HEK293 (cell line): Measurements from ENCODE around the gene PRKCA.

Experiments used
- CTCF ChIA-PET: fragments of 350-600 bp; formaldehyde crosslinking; extraction: SDS; loops from one replicate; lab custom pipeline; 2021; ENCODE audit warnings: antibody characterized with exemption; lab: Yijun Ruan, JAX
- POLR2A ChIA-PET: fragments of 300-600 bp; formaldehyde crosslinking; extraction: SDS; loops from one replicate; lab custom pipeline; 2020; ENCODE audit warnings: antibody characterized with exemption, inconsistent platforms; lab: Yijun Ruan, JAX
- H3K27ac ChIP-seq: fragments of 200-500 bp; sonication (Bioruptor generic); 2 replicates; pipeline ENCODE4 v1.5.1; 2014; ENCODE audit warnings: low read depth, low read length, control low read depth, inconsistent platforms; ENCODE audit errors: extremely low read depth
- H3K36me3 ChIP-seq, 2 experiments: fragments of 200-500 bp in 1 of 2; sonication (Bioruptor generic) in 1 of 2; 1 replicate in 1 of 2; 2 replicates in 1 of 2; pipeline ENCODE4 v1.5.1; 2014 to 2017; ENCODE audit warnings: inconsistent platforms in 2 of 2, low read length in 2 of 2; ENCODE audit not compliant: control insufficient read depth in 2 of 2, insufficient read depth in 1 of 2
- H3K4me1 ChIP-seq: fragments of 200-500 bp; sonication (Bioruptor generic); 2 replicates; pipeline ENCODE4 v1.5.1; 2014; ENCODE audit warnings: mild to moderate bottlenecking, low read length, inconsistent platforms; ENCODE audit not compliant: control insufficient read depth, insufficient read depth
- H3K4me3 ChIP-seq: 2 replicates; pipeline ENCODE4 v1.5.1; 2011; ENCODE audit warnings: low read depth, mild to moderate bottlenecking, control low read depth, low read length, moderate library complexity
- H3K9me3 ChIP-seq: fragments of 200-500 bp; sonication (Bioruptor generic); 2 replicates; pipeline ENCODE4 v1.5.1; 2014; ENCODE audit warnings: low read depth, low read length, inconsistent platforms; ENCODE audit not compliant: control insufficient read depth, insufficient read depth
- HIC1 ChIP-seq: fragments of 450-650 bp; formaldehyde crosslinking; IDR thresholded peaks from 2 replicates; pipeline ENCODE4 v1.5.1; 2016; ENCODE audit warnings: missing biosample characterization, missing genetic modification characterization
- IKZF3 ChIP-seq: fragments of 450-650 bp; IDR thresholded peaks from 2 replicates; pipeline ENCODE4 v1.5.0; 2018; ENCODE audit warnings: missing biosample characterization, mild to moderate bottlenecking, missing genetic modification characterization, moderate library complexity
- WT1 ChIP-seq: fragments of 450-650 bp; formaldehyde crosslinking; IDR thresholded peaks from 2 replicates; pipeline ENCODE4 v1.5.1; 2016; ENCODE audit warnings: missing biosample characterization, missing genetic modification characterization
- ZBTB1 ChIP-seq: fragments of 450-650 bp; formaldehyde crosslinking; IDR thresholded peaks from 2 replicates; pipeline ENCODE4 v1.5.1; 2016; ENCODE audit warnings: missing biosample characterization, missing genetic modification characterization
- ZBTB8A ChIP-seq: fragments of 450-650 bp; formaldehyde crosslinking; IDR thresholded peaks from 2 replicates; pipeline ENCODE4 v1.5.1; 2016; ENCODE audit warnings: missing biosample characterization, missing genetic modification characterization
- ZFP37 ChIP-seq: fragments of 450-650 bp; formaldehyde crosslinking; IDR thresholded peaks from 2 replicates; pipeline ENCODE4 v1.5.1; 2016; ENCODE audit warnings: missing biosample characterization, missing genetic modification characterization
- ZNF121 ChIP-seq: fragments of 450-650 bp; formaldehyde crosslinking; IDR thresholded peaks from 2 replicates; pipeline ENCODE4 v1.5.1; 2016; ENCODE audit warnings: missing biosample characterization, missing genetic modification characterization
- ZNF155 ChIP-seq: fragments of 450-650 bp; formaldehyde crosslinking; IDR thresholded peaks from 2 replicates; pipeline ENCODE4 v1.5.1; 2016; ENCODE audit warnings: missing biosample characterization, missing genetic modification characterization
- ZNF169 ChIP-seq: fragments of 450-650 bp; formaldehyde crosslinking; IDR thresholded peaks from 2 replicates; pipeline ENCODE4 v1.5.1; 2016; ENCODE audit warnings: missing biosample characterization, missing genetic modification characterization
- ZNF248 ChIP-seq: fragments of 450-650 bp; formaldehyde crosslinking; IDR thresholded peaks from 2 replicates; pipeline ENCODE4 v1.5.1; 2017; ENCODE audit warnings: missing biosample characterization, missing genetic modification characterization
- ZNF394 ChIP-seq: fragments of 450-650 bp; formaldehyde crosslinking; IDR thresholded peaks from 2 replicates; pipeline ENCODE4 v1.5.1; 2016; ENCODE audit warnings: missing biosample characterization, missing genetic modification characterization, mild to moderate bottlenecking, moderate library complexity, borderline replicate concordance
- ZNF555 ChIP-seq: fragments of 450-650 bp; formaldehyde crosslinking; conservative IDR thresholded peaks from 2 replicates; pipeline ENCODE4 v1.5.1; 2017; ENCODE audit warnings: missing biosample characterization, mild to moderate bottlenecking, missing genetic modification characterization, inconsistent platforms
- ZNF623 ChIP-seq: fragments of 450-650 bp; formaldehyde crosslinking; IDR thresholded peaks from 2 replicates; pipeline ENCODE4 v1.5.1; 2016; ENCODE audit warnings: missing biosample characterization, missing genetic modification characterization
- ZNF660 ChIP-seq: fragments of 450-650 bp; IDR thresholded peaks from 2 replicates; pipeline ENCODE4 v1.5.1; 2018; ENCODE audit warnings: missing biosample characterization, mild to moderate bottlenecking, missing genetic modification characterization
- ZNF670 ChIP-seq: fragments of 450-650 bp; formaldehyde crosslinking; IDR thresholded peaks from 2 replicates; pipeline ENCODE4 v1.5.1; 2016; ENCODE audit warnings: missing biosample characterization, missing genetic modification characterization, low read depth
- TF ChIP-seq, protein P1 (sequence below): fragments of 450-650 bp; formaldehyde crosslinking; IDR thresholded peaks from 2 replicates; pipeline ENCODE4 v1.5.1; 2016; ENCODE audit warnings: missing biosample characterization, missing genetic modification characterization
- TF ChIP-seq, protein P2 (sequence below): fragments of 450-650 bp; formaldehyde crosslinking; IDR thresholded peaks from 2 replicates; pipeline ENCODE4 v1.5.1; 2016; ENCODE audit warnings: missing biosample characterization, missing genetic modification characterization
- TF ChIP-seq, protein P3 (sequence below): fragments of 450-650 bp; formaldehyde crosslinking; IDR thresholded peaks from 2 replicates; pipeline ENCODE4 v1.5.1; 2016; ENCODE audit warnings: missing biosample characterization, missing genetic modification characterization
- TF ChIP-seq, protein P4 (sequence below): fragments of 450-650 bp; formaldehyde crosslinking; IDR thresholded peaks from 2 replicates; pipeline ENCODE4 v1.5.1; 2016; ENCODE audit warnings: missing biosample characterization, missing genetic modification characterization, low read depth

PRKCA gene

DNA sequence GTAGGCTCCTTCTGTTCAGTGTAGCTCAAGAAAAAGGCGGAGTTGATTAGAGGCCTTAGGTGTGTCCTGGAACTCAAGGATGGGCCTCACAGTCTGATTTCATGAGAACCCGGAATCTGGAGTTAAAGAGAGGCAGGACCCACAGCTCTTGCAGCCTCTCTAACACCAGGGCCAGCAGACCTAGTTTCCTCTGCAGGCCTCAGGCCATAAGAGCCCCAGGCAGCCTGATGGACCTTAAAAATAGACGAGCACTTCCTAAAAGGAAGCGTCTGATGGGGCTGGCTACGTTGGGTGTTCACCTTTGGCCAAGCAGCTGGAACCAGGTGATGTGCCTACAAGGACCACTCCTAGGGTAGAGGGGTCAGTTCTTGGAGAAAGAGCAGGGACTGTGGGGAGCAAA is 540.1 kb downstream of the PRKCA start:
- Histone ChIP-seq H3K4me3 (no peak overlapping the region), H3K9me3 (no peaks in the 10 kb centered on the region), H3K27ac (no peak overlapping the region), H3K36me3 (no peaks in the 10 kb centered on the region), H3K4me1 (no peaks in the 10 kb centered on the region)
- ChIA-PET CTCF (interaction anchor here (0.6 to 1.2 kb wide), 4 partner anchors 13 to 1592 kb away, joined by 3 to 4 read pairs (median 4); no protein-coding TSS in a partner anchor), POLR2A (no interaction called here)
- TF ChIP-seq ZBTB8A (no peak), HIC1 (tag by site-specific recombination) (no peak), ZNF248 (tag by site-specific recombination) (no peak), ZNF169 (tag by site-specific recombination) (no peak), WT1 (no peak), ZNF121 (tag by site-specific recombination) (no peak), ZFP37 (no peak)
- TF ChIP-seq, protein P1, sequence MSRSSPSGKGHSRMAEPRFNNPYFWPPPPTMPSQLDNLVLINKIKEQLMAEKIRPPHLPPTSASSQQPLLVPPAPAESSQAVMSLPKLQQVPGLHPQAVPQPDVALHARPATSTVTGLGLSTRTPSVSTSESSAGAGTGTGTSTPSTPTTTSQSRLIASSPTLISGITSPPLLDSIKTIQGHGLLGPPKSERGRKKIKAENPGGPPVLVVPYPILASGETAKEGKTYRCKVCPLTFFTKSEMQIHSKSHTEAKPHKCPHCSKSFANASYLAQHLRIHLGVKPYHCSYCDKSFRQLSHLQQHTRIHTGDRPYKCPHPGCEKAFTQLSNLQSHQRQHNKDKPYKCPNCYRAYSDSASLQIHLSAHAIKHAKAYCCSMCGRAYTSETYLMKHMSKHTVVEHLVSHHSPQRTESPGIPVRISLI (tag by site-specific recombination), result no peak
- TF ChIP-seq, protein P2, sequence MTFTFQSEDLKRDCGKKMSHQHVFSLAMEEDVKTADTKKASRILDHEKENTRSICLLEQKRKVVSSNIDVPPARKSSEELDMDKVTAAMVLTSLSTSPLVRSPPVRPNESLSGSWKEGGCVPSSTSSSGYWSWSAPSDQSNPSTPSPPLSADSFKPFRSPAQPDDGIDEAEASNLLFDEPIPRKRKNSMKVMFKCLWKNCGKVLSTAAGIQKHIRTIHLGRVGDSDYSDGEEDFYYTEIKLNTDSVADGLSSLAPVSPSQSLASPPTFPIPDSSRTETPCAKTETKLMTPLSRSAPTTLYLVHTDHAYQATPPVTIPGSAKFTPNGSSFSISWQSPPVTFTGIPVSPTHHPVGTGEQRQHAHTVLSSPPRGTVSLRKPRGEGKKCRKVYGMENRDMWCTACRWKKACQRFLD (tag by site-specific recombination), result no peak

GRCh38 chr17:66842959-66843358 is 540.5 kb downstream of the PRKCA start:
- no peak overlapping the region for H3K27ac ChIP-seq
- H3K4me3 ChIP-seq, result no peak overlapping the region
- TF ChIP-seq, protein P3, sequence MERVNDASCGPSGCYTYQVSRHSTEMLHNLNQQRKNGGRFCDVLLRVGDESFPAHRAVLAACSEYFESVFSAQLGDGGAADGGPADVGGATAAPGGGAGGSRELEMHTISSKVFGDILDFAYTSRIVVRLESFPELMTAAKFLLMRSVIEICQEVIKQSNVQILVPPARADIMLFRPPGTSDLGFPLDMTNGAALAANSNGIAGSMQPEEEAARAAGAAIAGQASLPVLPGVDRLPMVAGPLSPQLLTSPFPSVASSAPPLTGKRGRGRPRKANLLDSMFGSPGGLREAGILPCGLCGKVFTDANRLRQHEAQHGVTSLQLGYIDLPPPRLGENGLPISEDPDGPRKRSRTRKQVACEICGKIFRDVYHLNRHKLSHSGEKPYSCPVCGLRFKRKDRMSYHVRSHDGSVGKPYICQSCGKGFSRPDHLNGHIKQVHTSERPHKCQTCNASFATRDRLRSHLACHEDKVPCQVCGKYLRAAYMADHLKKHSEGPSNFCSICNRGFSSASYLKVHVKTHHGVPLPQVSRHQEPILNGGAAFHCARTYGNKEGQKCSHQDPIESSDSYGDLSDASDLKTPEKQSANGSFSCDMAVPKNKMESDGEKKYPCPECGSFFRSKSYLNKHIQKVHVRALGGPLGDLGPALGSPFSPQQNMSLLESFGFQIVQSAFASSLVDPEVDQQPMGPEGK (tag by site-specific recombination), result no peak
- TF ChIP-seq ZNF394 (tag by site-specific recombination) (no peak), ZNF670 (tag by site-specific recombination) (no peak), ZNF623 (tag by site-specific recombination) (no peak), ZNF660 (tag by site-specific recombination) (no peak), IKZF3 (tag by site-specific recombination) (no peak), ZBTB1 (tag by site-specific recombination) (no peak), ZNF155 (tag by site-specific recombination) (no peak), ZNF555 (tag by site-specific recombination) (no peak)
- TF ChIP-seq, protein P4, sequence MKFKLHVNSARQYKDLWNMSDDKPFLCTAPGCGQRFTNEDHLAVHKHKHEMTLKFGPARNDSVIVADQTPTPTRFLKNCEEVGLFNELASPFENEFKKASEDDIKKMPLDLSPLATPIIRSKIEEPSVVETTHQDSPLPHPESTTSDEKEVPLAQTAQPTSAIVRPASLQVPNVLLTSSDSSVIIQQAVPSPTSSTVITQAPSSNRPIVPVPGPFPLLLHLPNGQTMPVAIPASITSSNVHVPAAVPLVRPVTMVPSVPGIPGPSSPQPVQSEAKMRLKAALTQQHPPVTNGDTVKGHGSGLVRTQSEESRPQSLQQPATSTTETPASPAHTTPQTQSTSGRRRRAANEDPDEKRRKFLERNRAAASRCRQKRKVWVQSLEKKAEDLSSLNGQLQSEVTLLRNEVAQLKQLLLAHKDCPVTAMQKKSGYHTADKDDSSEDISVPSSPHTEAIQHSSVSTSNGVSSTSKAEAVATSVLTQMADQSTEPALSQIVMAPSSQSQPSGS (tag by site-specific recombination), result no peak
- H3K4me1 ChIP-seq, result no peaks in the 10 kb centered on the region
- ChIA-PET CTCF (interaction anchor here (0.8 to 1.2 kb wide), 3 partner anchors 12 to 132 kb away, joined by 3 to 4 read pairs (median 3); no protein-coding TSS in a partner anchor), POLR2A (no interaction called here)
- H3K36me3 ChIP-seq, result no peaks in the 10 kb centered on the region
- no peaks in the 10 kb centered on the region for H3K9me3 ChIP-seq
